Measurements from ENCODE around the gene ENTPD8. TPM values are rescaled to one million over a fixed set of nuclear protein-coding genes. Genes with fewer than 3 reads are reported as not detected.

ENTPD8 gene
- total RNA-seq, 2 experiments from 2014 or later: not detected

DNA sequence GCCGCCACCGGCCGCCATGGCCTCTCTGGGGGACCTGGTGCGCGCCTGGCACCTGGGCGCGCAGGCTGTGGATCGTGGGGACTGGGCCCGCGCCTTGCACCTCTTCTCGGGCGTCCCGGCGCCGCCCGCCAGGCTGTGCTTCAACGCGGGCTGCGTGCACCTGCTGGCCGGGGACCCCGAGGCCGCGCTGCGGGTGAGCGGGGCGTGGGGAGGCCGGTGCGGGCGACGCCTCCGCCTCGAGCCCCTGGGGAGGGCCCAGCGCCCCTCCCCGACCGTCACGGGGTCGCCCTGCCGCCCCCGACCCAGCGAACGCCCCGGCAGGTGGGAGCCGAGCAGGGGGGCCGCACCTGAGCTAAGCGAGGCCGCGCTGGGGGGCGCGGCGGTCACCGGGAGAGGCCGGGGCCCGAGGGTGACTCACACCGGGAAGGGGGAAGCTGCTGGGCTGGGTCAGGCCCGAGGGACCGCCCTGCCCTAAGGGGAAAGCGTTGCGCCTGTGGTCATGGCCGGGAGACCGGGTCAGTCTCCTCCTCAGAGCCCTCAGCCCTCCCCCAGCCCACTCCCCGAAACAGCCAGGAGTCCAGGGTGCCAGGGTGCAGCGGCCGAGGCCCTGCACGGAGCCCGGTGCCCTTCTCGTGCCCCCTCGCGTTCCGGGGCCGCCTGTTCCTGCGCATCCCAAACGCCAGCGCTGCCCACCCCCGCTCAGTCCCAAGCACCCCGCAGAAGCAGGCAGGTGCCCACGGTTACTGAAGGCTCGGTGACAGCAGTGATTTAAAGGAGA lies 17.5 kb downstream of the ENTPD8 start:
- H3K27ac Mint-ChIP-seq: no peak overlapping the region

DNA sequence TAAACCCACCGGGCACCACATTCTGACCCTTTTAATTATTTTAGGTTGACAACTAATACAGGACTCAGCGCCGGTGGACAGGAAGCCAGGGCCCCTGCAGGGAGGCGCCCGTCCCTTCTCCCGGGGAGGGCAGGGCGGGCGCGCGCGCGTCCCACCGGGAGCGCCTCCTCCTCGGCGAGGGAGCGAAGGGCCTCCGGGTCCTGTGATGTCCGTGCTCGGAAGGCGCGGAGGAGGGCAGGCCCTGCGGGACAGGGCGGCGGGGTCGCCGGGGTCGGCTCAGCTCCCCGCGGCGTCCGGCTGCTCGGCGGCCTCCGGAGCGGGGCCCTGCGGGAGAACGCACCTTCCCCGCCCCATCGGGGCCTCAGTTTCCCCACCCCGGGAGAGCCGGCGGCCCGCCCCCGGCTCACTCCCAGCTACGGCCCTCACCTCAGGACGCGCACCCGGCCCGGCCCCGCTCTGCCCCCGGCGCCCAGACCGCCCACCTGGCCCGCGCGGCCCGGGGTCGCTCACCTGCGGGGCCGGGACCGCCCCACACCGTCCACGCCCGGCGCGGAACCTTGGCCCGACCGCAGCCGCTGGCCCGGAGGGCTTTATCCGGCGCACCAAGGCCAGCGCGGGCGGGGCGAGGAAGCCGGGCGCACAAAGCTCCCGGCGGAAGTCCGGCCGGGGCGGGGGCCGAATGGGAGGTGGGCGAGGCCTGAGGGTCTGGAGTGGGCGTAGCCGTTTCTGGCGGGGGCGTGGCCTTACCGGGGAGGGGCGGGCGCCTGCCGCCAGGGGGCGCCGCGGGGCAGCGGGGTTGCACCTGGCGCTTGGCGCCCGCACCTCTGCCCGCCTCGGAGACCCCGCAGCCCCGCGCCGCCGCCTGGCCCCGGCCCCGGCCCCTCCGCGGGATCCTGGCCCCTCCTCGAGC lies 18.3 kb downstream of the ENTPD8 start, which contains the start of the genes EXD3 and NOXA1:
Gene EXD3 (minus strand): TSS at position 559 of the 910 bp plus-strand sequence. CDS start 27,805 bp downstream, outside the sequence.
Gene NOXA1 (plus strand): TSS at position 790 of the 910 bp plus-strand sequence. CDS start 137 bp downstream, outside the sequence.
- Mint-ChIP-seq H3K4me1 (ENCODE audit: low read depth) (peaks cover 18% of the 10 kb centered on the region), H3K4me3 (peak within 1 kb of the TSS; percentile 91), H3K27me3 (no peaks in the 10 kb centered on the region), H3K36me3 (ENCODE audit: low read depth) (no peaks in the 10 kb centered on the region), H3K9me3 (no peaks in the 10 kb centered on the region), H3K27ac (peak within 1 kb of the TSS; percentile 69)
- TF ChIP-seq, protein P1, sequence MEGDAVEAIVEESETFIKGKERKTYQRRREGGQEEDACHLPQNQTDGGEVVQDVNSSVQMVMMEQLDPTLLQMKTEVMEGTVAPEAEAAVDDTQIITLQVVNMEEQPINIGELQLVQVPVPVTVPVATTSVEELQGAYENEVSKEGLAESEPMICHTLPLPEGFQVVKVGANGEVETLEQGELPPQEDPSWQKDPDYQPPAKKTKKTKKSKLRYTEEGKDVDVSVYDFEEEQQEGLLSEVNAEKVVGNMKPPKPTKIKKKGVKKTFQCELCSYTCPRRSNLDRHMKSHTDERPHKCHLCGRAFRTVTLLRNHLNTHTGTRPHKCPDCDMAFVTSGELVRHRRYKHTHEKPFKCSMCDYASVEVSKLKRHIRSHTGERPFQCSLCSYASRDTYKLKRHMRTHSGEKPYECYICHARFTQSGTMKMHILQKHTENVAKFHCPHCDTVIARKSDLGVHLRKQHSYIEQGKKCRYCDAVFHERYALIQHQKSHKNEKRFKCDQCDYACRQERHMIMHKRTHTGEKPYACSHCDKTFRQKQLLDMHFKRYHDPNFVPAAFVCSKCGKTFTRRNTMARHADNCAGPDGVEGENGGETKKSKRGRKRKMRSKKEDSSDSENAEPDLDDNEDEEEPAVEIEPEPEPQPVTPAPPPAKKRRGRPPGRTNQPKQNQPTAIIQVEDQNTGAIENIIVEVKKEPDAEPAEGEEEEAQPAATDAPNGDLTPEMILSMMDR (IDR thresholded peaks at IDR 0.05): no peak
- no peaks in the 10 kb centered on the region for H3K36me3 ChIP-seq (ENCODE audit: insufficient read depth, low read length)
- peak; percentile 91 to 97 (median 94) for DNase-seq
- ATAC-seq (ENCODE audit: poor library complexity): peak; percentile 89
- ChIA-PET POLR2A (interaction anchor here (0.6 to 2.9 kb wide), 19 partner anchors 9 to 336 kb away, joined by 3 to 18 read pairs (median 5); partner anchors contain the start of genes MAN1B1, MRPL41, NELFB and NRARP), CTCF (interaction anchor here (0.5 to 2.3 kb wide), 8 partner anchors 14 to 781 kb away, joined by 3 to 12 read pairs (median 3); partner anchors contain the start of genes MRPL41 and NSMF)
- peak within 1 kb of the TSS; percentile 65 for H3K4me3 ChIP-seq (ENCODE audit: low read length)
- H3K4me1 ChIP-seq (ENCODE audit: insufficient read depth, low read length): peaks cover 19% of the 10 kb centered on the region
- H3K9me3 ChIP-seq (ENCODE audit: control insufficient read depth in 1 of 2, insufficient read depth in 1 of 2, low read length in 2 of 2): no peaks in the 10 kb centered on the region
- H3K27me3 ChIP-seq (ENCODE audit: control insufficient read depth in 1 of 2, insufficient read depth in 2 of 2, low read length in 2 of 2): no peaks in the 10 kb centered on the region
- no peak within 1 kb of the TSS for H3K27ac ChIP-seq (ENCODE audit: low read depth in 1 of 2, low read length in 2 of 2)
- intact Hi-C loops (cut with DNase I, micrococcal nuclease): loop anchor here (1.0 to 5.0 kb wide), 6 partner anchors 22 to 184 kb away; partner anchors contain the start of genes ARRDC1 (in 1 of the 2), DPH7 (in 1 of the 2), NELFB (in 1 of the 2) and NSMF (in 1 of the 2)

More for the DNA sequence above, 17.5 kb downstream of the ENTPD8 start:
- peak; percentile 54 for ATAC-seq (ENCODE audit: poor library complexity)
- TF ChIP-seq, protein P1 (IDR thresholded peaks at IDR 0.05): no peak
- H3K4me3 ChIP-seq (ENCODE audit: low read length): peak overlapping the region; percentile 20
- H3K9me3 ChIP-seq (ENCODE audit: control insufficient read depth in 1 of 2, insufficient read depth in 1 of 2, low read length in 2 of 2): no peaks in the 10 kb centered on the region
- Mint-ChIP-seq H3K4me3 (peak overlapping the region; percentile 84), H3K27me3 (no peaks in the 10 kb centered on the region), H3K9me3 (no peaks in the 10 kb centered on the region), H3K4me1 (ENCODE audit: low read depth) (peaks cover 18% of the 10 kb centered on the region), H3K36me3 (ENCODE audit: low read depth) (no peaks in the 10 kb centered on the region)
- no peaks in the 10 kb centered on the region for H3K36me3 ChIP-seq (ENCODE audit: insufficient read depth, low read length)
- DNase-seq: peak in 2 of 14 experiments; percentile 57 to 65
- no peaks in the 10 kb centered on the region for H3K27me3 ChIP-seq (ENCODE audit: control insufficient read depth in 1 of 2, insufficient read depth in 2 of 2, low read length in 2 of 2)
- ChIA-PET CTCF (interaction anchor here (0.7 to 2.3 kb wide), 5 partner anchors 22 to 187 kb away, joined by 3 to 12 read pairs (median 3); partner anchors contain the start of genes MRPL41 and NSMF), POLR2A (interaction anchor here (0.6 to 2.9 kb wide), 17 partner anchors 8 to 337 kb away, joined by 3 to 18 read pairs (median 5); partner anchors contain the start of genes MAN1B1, MRPL41, NELFB and NRARP)
- intact Hi-C loops (cut with DNase I, micrococcal nuclease): loop anchor here (1.0 to 5.0 kb wide), 7 partner anchors 22 to 184 kb away; partner anchors contain the start of genes ARRDC1 (in 1 of the 2), DPH7 (in 1 of the 2), NELFB (in 1 of the 2) and NSMF (in 1 of the 2)
- H3K27ac ChIP-seq (ENCODE audit: low read depth in 1 of 2, low read length in 2 of 2): no peak overlapping the region
- peaks cover 19% of the 10 kb centered on the region for H3K4me1 ChIP-seq (ENCODE audit: insufficient read depth, low read length)

All from CD4-positive, alpha-beta T cell (primary cell).